GM18907 (cell line): Measurements from ENCODE around the gene C12orf76.
"Not testable (repeated sequence)": the region's sequence is repeated elsewhere in the genome, so short reads cannot be mapped to it uniquely, and the experiment has no call there.

Experiments used
- ATAC-seq: cut with Tn5 transposase; IDR thresholded peaks from one replicate; pipeline ENCODE4 v1.9.1; 2021; ENCODE audit warnings: mild to moderate bottlenecking, moderate library complexity; ENCODE audit not compliant: unreplicated experiment

The C12orf76 gene, protein sequence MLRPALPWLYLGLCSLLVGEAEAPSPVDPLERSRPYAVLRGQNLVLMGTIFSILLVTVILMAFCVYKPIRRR

DNA sequence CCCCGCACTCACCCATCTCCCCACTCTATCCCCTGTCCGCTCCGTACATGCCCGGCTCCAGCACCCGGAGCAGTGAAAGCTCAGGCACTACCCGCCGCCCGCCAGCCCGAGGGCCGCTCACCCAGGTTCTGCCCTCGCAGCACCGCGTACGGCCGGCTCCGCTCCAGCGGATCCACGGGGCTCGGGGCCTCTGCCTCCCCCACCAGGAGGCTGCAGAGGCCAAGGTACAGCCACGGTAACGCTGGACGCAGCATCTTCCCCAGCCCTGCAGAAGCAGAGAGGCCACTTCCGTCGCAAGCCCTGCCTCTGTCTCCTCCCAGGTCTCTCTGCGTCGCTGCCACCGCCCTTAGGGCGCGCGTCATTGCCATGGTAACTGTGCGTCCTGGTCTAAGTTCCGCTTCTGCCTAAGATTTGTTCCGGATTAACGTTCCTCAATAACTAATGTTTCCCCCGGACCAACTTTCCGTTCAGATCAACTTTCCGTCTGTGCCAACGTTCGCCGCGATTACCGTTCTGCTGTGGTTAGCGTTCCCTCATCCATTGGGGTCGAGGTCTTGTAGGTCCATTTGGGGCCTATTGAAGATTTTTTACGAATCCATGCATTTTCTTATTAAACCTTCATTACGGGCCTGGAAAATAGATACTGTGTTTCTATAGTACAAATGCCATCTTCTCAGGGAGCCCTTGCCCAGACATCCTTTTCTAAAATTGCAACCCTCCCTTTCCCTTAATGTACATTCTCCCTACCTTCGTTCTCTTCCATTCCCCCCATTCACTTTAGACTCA is at the start of gene C12orf76:
C12orf76 (minus strand) TSS at position 281 of the 786 bp plus-strand sequence; CDS start at position 254, 27 bp downstream.
- ATAC-seq = peak; percentile 97

DNA sequence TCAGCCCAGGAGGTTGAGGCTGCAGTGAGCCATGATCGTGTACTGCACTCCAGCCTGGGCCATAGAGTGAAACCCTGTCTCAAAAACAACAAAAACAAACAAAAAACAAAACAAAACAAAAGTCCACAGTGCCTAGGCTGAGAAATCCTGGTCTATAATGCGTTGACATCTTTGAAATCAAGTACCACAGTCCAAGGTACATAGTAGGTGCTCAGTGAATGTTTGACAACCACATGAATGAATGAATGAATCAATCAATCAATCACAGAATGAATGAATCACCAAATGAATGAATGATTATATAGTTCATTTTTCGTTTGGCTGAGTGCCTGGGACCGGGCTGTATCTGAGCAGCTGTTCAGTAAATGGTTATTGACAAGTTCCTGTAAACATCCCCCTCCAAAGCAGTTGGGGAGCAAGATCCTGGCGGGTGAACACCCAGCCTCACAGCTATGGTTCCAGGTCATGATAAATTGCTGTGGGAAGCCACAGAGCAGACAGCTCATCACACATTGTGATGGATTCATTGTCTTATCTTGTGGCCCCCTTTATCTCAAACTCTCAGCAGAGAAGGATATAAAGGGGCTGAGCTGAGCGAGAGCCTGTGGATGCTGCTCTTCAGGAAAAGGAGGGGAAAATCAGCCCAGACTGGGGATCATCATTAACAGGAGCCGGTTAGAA is 45.4 kb upstream of the C12orf76 start:
- no peak for ATAC-seq

- ATAC-seq = no peak
These were observed 42.9 kb upstream of the C12orf76 start for GRCh38 chr12:110091136-110091711.

GRCh38 chr12:110090266-110091135 is 42.2 kb upstream of the C12orf76 start:
- no peak for ATAC-seq

GRCh38 chr12:110088936-110089335 is 40.6 kb upstream of the C12orf76 start:
- ATAC-seq = no peak

GRCh38 chr12:110088216-110088615 is 39.9 kb upstream of the C12orf76 start:
- not testable (repeated sequence) for ATAC-seq

- ATAC-seq = no peak
These were observed 36.1 kb upstream of the C12orf76 start for GRCh38 chr12:110084314-110085015.

GRCh38 chr12:110080410-110080809 is 32.1 kb upstream of the C12orf76 start:
- ATAC-seq = no peak

- ATAC-seq = peak; percentile 79
These were observed 31.4 kb upstream of the C12orf76 start for GRCh38 chr12:110079477-110080400.

DNA sequence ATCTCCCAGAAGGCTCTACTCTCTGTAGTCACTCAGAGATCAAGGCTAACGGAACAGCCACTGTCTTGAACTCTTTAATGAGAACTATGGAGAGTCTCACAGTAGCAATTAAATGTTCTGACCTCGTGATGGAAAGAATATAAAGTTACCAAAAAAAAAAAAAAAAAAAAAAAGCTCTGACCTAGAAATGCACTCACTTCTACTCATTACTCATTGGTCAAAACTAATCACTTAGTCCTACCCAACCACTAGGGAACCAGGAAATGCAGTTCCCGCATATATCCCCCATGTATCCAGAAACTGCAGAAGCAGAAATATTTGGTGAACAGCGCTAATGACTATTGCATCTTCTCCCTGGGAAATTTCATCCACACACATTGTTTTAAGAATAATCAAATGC is 29.5 kb upstream of the C12orf76 start:
- ATAC-seq = no peak

GRCh38 chr12:110075880-110076279 is 27.6 kb upstream of the C12orf76 start:
- ATAC-seq = no peak

DNA sequence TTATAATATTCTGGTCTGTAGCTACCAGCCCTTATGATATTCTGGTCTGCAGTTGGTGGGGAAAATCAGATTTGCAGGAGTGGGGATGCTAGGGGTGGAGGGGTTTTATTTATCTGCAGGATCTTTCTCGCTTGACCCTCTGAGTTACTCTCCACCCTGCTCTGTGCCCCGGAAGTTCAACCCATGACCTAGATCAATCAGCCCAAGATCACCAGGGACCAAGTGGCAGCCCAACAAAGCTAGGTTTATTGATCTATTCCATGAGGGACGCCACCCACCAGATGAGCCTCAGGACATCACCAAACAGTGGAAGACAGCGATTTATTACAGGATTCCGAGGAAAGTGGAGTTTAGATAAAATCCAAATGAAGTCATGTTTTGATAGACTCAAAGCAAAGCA is 25.8 kb upstream of the C12orf76 start:
- no peak for ATAC-seq

DNA sequence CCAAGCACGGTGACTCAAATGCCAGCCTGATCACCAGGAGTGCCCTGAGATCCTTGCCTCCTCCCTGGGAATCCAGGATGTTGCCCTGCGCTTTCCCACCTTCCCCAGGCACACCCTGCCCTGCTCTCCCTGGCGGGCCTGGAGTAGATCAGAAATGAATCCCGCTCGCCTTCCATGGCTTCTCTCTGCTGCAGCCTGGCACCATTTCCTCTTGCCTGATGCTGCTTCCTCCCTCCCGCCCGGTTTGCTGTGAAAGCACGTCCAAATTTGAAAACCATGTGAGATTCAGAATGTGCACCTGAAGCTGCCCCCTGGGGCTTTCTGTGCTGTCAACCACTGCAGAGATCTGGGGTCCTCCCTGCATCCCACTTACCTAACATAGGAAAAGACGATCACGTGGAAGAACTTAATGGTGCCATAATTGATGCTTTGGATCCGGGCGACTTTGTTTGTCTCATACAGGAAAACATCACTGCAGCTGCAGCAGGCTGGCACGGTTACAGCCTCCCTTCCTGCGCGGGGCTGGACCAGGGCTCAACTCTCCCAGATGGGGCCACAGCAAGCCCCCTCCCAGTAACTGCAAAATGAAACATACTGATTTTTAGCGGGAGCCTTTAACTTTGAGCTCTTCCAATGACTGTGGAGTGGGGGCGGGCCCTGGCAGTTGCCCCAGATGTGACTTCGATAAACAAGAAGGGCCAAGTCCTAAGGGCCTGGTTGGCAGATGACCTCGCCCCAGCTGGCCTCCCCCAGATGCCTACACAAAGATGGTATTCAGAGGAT is 24.9 kb upstream of the C12orf76 start:
- ATAC-seq = no peak

DNA sequence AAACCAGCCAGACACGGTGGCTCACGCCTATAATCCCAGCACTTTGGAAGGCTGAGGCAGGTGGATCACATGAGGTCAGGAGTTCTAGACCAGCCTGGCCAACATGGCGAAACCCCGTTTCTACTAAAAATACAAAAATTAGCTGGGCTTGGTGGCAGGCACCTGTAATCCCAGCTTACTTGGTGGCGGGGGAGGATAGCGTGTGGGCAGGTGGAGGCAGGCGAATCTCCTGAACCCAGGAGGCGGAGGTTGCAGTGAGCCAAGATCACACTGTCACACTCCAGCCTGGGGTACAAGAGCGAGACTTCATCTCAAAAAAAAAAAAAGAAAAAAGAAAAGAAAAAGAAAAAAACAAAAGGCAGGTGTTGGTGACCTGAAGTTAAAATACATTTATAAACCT is 24.3 kb upstream of the C12orf76 start:
- ATAC-seq = not testable (repeated sequence)

DNA sequence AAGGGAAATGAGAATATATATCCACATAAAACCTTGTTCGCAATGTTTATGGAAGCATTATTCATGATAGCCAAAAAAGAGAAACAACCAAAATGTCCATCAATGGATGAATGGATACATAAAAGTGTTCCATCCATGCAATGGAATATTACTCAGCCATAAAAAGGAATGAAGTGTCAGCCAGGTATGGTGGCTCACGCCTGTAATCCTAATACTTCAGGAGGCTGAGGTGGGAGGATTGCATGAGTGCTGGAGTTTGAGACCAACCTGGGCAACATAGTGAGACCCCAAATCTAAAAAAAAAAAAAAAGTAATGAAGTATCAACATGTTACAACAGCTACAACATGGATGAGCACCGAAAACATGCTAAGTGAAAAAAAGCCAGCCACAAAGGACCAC is 23.6 kb upstream of the C12orf76 start:
- ATAC-seq = no peak

DNA sequence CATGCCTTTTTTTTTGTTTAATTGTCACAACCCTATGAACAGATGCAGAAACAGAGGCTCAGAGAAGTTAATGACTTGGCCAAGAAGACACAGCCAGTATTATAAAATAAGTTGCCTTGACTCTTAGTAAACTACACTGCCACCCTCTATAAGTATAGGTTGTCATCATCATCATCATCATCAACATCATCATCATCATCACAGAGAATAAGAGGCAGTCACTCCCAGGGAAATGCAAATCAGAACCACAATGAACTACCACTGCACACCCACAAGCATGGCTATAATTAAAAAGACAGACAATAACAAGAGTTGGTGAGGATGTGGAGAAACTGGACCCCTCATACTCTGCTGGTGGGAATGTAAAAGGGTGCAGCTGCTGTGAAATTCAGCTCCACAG is 23.2 kb upstream of the C12orf76 start:
- ATAC-seq = no peak

- ATAC-seq = no peak
These were observed 20.3 kb upstream of the C12orf76 start for GRCh38 chr12:110068654-110069053.

DNA sequence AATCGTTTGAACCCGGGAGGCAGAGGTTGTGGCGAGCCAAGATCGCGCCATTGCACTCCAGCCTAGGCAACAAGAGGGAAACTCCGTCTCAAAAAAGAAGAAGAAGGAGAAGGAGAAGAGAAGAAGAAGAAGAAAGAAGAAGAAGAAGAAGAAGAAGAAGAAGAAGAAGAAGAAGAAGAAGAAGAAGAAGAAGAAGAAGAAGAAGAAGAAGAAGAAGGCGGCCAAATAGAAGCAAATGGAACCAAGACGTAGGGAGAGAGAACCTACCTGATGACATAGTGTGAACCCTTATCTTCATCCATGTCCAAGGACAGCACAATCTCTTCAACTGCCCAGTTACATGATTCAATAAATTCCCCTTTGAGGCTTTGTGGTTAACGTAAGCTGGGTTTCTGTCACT is 19.8 kb upstream of the C12orf76 start:
- not testable (repeated sequence) for ATAC-seq
